Stimulated activated CD8-positive, alpha-beta memory T cell treated with anti-CD3 and anti-CD28 coated beads, Interleukin-15, amount 100 ng/mL, for 4 hours (primary cell): ENCODE results near the gene BRAT1.

Experiments used
- DNase-seq, 2 donors: peaks; one replicate each; pipeline ENCODE4 v3.0.0-alpha.2; 2020; ENCODE audit warnings: low read depth in 2 of 2

Gene BRAT1

DNA sequence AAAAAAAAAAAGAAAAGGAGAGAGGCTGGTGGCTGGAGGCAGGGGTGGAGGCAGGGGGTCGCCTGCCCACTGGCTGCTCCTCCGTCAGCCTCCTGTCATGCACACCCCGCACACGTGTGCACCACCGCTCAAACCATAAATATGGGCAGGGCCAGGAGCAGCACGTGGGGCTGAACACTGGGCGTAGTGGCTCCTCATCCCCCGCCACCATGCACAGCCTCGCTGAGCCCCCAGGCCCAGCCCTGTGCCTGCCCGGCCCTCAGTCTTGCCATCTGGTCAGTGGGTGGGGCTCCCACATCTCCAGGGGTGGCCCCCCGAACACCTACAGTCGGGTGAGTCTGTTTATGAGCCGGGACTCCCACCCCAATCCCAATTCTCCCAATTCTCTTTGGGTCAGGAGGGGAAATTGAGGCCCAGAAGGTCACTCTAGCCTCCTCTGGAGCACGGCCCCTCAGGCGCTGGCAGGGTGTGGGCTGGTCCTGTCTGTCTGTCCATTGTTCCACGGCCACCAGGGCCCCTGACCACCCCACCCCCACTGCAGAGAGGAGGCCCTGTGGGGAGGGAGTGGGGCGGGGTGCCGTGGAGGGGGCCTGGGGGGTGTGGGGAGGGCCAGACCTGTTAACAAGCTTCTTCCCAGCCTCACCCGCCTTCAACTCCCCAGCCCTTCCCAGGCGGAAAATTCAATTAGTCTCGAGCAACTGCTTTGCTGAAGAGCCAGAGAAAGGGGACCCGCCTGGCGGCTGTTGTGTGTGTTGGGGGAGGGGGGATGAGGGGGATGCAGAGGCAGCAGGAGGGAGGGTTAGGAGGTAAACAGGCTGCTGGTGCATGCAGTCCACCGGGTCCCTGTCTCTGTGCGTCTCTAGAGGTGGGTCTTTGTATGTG, 59.7 kb downstream of the BRAT1 start:
- no peak for DNase-seq

DNA sequence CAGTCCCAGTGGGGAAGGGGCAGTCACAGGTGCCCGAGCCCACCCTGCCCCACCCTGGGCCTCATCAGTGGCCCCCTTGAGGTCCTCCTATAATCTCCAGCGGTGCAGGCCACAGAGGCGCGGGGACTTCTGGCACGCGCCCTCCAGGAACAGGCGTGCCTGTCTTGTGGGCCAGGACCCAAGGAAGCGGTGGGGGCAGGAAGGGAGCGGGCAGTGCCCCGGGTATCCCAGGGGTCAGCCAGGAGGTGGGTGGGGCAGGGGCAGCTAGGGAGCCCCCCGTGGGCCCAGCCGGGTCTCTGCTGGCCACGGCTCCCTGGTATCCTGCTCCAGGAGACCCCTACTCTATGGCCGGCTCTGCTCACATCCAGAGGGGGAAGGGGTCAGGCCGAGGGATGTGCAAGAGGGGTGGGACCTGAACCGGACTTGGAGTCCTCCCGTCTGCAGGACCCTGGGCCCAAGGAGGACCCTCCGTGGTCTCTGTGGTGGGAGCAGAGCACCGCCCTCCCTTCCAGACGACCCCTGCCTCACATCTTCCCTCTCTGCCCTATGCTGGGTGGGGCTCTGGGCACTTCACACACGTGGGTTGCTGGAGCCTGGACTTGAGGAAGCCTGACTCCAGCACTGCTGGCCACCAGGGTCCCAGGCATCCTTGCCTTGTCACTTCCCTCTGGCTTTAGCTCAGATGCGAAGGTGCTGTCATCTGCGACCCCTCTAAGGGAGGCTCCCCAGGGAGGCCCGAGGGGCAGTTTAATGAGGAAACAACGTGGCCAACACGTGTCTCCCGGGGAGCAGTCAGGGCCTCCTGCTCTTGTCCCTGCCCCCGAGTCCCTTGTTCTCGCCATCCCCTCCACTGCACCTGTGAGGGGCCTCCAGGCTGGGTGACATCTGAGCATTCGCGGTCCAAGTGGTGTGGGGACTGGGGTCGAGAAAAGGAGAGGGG, 60.9 kb downstream of the BRAT1 start:
- no peak for DNase-seq

DNA sequence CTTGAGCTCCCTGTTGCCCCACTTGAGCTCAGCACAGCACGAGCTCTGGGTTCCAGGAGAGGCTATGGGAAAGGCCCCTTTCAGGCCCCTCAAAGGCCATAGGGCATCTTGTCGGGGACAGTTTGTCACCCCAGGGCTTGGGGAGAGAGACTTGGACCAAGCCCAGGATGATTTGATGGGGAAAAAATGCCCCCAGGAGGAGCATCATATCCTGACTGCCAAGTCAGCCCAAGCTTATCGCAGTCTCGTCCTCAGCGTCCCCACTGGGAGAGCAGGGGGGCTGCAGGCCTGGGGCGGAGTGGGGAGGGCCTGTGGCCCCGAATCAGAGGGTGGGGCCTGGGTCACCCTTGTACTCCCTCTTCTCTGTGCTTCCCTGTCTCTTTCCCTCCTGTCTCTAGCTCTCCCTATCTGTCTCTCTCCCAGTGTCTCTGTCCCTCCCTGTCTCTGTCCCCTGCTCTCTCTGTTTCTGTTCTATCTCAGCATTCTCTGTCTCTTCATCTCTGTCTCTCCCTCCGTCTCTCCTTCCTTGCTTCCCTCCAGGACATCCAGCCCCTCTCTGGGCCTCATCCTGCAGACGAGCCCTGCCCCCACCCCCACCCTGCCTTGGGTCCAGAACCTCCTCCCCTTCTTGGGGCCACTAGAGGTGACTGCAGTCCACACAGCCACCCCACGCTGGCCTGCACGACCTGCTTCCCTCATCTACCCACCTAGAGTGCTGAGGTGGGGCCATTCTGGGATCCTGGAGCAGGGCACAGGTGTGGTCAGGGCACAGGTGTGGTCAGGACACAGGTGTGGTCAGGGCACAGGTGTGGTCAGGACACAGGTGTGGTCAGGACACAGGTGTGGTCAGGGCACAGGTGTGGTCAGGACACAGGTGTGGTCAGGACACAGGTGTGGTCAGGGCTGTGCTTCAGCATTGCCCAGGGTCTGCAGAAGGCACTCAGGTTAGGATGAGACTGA, 61.8 kb downstream of the BRAT1 start:
- DNase-seq: no peak

GRCh38 chr7:2492038-2492437, 63.3 kb downstream of the BRAT1 start:
- no peak for DNase-seq

DNA sequence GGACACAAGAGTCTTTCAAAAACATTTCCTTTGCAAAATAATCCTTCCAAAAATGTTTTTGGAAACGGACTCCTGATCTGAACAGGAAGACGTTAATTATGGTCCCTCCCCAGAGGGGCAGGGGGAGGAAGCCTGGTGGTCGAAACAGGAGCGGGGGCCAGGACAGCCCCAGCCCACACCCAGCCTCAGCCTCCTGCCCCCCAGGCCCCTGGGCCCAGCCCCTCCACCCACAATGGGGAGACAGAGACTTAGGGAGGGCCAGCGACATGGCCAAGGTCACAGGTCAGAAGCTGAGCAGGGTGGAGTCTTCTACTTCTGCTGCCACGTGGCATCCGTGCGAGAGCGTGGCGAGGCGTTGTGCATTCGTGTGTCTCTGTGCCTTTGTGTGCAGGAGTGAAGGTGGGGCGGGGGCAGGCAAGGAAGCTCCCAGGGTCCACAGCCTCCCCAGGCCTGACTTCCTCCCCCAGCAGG, 65.1 kb downstream of the BRAT1 start:
- DNase-seq: no peak

DNA sequence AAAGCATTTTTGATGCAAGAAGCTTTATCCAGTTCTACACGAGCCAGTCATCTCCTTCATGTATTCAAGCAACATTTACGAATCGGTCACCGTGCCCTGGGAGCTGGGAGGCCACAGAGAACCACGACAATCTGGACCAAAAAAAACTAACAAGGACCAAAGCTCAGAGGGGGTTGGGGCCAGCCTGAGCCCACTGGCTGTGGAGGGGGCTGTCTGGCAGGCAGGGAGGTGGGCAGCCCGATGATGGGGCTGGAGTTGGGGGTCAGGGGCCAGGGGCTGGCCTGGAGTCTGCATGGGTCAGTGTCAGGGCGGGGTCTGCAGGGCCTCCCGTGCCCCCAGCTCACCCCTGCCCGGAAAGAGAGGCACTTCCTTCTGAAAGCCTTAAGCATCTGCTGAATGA, 66.6 kb downstream of the BRAT1 start:
- DNase-seq: no peak

DNA sequence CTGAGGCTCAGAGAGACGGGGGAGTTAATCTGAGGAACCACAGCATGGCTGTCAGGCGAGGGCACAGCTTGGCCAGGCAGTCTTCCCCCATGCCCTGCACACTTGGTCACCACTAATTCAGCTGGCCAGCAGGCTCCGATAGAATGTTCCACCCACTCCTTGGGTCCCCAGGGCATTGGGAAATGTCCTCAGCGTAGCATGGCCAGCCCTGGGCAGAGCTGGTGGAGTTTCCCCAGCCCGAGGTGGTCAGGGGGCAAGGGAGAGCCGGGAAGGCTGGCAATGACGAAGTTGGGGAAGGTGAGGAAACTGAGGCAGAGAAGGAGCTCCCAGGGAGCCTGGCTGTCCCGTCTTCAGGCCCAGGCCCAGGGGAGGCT, 67.1 kb downstream of the BRAT1 start:
- no peak for DNase-seq
